ENCODE measurements around the gene FAM193A.
"Not testable (repeated sequence)": the region's sequence is repeated elsewhere in the genome, so short reads cannot be mapped to it uniquely, and the experiment has no call there.

Gene FAM193A

DNA sequence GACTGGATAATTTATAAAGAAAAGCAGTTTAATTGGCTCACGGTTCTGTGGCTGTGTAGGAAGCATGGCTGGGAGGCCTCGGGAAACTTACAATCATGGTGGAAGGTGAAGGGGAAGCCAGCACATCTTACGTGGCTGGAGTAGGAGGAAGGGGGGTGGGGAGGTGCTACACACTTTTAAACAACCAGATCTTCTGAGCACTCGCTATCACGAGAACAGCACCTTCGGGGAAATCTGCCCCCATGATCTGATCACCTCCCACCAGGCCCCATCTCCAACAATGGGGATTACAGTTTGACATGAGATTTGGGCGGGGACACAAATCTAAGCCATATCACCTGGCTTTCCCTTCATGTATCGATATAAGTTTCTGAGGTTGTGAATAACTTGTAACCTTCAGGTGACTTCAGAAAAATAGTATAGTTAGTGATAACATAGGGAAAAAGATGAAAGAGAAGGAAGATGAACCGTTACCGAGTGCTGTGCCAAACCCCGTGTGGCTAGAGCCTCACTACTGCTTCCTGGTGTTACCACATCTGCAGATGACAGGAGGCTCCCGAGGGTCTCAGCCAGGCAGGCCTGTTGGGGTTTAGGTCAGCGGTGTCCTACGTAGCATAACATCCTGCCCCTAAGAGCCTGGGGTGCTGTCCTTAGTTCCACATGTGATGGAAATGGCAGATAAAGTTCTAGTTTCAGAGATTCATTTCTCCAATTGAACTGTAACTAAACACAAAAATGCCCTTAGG, 116.1 kb downstream of the FAM193A start:
- DNase-seq, result no peak

DNA sequence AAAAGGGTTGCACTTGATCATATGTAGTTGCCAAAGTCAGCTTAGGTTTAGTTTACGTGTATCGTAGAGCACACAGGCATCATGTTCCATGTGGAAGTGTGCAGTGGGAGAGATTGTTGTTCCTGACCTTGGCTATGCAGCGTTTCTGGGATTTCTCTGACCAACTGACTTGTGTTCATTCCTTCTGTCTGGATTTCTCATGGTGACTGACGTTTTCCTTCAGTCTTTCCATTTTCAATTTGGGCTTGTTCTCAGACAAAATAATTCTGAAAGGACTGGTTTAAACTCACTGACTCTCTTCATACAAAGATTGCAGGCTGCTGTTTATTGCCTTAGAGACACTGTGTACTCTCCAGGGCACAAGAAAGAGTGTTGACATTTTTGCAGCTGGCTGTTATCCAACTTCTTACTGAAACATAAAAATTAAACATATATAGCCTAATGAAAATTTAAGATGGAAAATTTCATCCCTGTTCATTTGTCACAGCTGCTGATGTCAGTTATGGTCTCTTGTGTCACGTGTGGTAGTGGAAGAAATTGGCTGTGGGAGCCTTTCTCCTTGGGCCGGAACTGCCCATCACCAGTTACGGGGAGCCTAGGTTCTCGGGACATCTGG, 124.3 kb downstream of the FAM193A start:
- DNase-seq, result no peak

- no peak for DNase-seq
Observed at GRCh38 chr4:2662598-2662997, 126.2 kb downstream of the FAM193A start.

GRCh38 chr4:2663275-2663674, 126.8 kb downstream of the FAM193A start:
- no peak for DNase-seq

DNA sequence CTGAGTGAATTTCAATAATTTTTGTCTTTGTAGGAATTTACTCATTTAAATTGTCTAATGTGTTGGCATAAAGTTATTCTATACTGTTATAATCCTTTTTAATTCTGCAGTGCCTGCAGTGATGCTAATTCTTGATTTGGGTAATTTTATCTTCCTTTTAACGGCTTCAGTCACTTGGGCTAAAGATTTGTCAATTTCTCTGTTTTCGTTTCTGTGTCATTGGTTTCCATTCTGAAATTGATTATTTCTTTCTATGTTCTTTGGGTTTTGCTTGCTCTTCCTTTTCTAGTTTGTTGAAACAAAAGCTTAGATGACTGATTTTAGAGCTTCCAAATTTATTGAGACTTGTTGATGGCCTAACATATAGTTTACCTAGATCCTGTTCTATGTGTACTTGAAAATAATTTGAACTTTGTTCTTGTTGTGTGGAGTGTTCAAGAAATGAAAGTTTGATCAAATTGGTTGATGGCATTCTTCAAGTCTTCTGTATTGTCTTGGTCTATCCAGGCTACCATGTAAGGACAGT, 130.3 kb downstream of the FAM193A start:
- peak; percentile 24 for DNase-seq

DNA sequence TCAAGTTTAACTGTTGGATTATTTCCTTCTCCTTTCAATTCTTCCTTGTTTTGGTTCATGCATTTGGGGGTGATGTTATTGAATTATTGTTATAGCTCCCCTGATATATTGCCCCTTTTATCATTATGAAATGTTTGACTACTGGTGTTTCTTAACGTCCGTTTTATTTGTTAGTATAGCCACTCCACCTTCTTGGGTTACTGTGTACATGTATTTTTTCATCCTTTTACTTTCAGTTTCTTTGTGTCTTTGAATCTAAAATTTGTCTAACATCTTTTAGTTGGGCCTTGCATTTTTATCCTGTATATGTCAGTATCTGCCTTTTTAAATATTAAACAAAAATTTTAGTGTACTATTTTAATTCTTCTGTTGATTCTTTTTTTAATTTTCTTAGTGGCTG, 131.0 kb downstream of the FAM193A start:
- no peak for DNase-seq

- DNase-seq, result no peak
Observed at GRCh38 chr4:2671267-2671895, 134.9 kb downstream of the FAM193A start.

GRCh38 chr4:2672082-2672481, 135.6 kb downstream of the FAM193A start:
- no peak for DNase-seq

- no peak for DNase-seq
Observed at GRCh38 chr4:2672700-2673099, 136.3 kb downstream of the FAM193A start.

GRCh38 chr4:2673157-2673556, 136.7 kb downstream of the FAM193A start:
- no peak for DNase-seq

DNA sequence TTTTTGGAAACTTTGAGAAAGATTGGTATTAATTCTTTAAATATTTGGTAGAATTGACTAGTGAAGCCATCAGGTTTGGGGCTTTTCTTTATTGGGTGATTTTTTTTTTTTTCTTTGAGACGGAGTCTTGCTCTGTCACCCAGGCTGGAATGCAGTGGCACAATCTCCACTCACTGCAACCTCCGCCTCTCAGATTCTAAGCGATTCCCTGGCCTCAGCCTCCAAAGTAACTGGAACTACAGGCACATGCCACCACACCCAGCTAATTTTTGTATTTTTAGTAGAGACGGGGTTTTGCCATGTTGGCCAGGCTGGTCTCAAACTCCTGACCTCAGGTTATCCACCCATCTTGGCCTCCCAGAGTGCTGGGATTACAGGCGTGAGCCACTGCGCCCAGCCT, 143.3 kb downstream of the FAM193A start:
- not testable (repeated sequence) for DNase-seq

- no peak for DNase-seq
Observed at GRCh38 chr4:2684486-2684885, 148.0 kb downstream of the FAM193A start.

DNA sequence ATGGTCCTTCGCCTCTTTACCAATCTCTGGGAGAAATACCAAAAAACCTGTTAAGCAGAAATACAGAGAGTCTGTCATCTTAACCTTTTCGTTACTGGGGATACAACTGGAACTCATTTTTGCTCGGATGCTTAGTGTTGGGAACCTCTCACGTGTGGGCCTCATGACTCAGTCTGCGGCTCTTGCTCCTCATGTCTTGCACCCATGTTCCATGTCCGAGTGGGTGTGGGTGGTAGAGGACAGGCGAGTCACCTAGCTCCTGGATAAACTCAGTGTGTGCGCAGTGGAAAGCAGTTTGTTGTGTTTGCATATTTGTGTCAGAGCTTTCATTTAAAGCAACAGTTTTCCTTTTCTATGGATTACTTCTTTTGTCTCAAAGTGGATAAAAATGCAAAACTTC, 149.1 kb downstream of the FAM193A start:
- no peak for DNase-seq

- no peak for DNase-seq
Observed at GRCh38 chr4:2686379-2687265, 150.2 kb downstream of the FAM193A start.

DNA sequence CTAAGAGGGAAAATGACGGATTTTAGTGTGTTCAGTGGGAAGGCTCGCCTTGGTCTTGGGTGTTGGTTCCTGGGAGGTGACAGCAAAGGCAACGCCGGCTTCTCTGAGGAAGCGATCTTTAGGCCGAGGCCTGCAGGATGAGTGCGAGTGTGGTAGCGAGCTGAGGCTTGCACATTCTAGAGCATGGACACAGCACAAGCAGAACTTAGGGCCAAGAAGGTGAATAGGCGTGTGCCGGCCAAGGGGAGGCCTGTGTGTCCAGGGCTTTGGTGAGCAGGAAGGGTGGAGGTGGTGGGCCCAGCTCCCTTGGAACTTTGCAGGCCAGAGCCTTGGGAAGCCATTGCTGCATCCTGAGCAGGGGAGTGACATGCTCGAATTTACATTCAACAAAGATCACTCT, 151.8 kb downstream of the FAM193A start:
- no peak for DNase-seq

DNA sequence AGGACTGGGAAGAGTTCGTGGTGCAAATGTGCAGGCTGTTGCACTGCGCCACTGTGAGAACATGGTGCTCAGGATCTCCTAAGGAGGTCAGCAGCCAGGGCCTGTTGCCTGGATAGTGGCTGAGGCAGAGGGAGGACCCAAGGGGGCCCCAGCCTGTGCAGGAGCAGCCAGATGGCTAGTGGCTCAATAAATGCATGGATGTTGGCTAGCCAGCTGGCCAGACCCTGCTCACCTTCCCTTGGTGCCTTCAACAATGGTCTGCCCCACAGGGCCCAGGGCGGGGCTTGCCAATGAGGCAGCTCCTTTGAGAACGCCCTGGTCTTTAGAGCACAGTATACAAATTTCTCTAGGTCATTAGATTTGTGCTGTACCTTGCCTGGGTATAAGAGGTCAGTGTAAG, 152.2 kb downstream of the FAM193A start:
- DNase-seq, result no peak

GRCh38 chr4:2689114-2689513, 152.7 kb downstream of the FAM193A start:
- DNase-seq, result no peak

GRCh38 chr4:2689825-2690700, 153.6 kb downstream of the FAM193A start:
- DNase-seq, result peak; percentile 49

GRCh38 chr4:2691313-2691712, 154.9 kb downstream of the FAM193A start:
- no peak for DNase-seq

GRCh38 chr4:2691952-2692435, 155.5 kb downstream of the FAM193A start:
- peak; percentile 26 for DNase-seq

GRCh38 chr4:2694691-2695090, 158.2 kb downstream of the FAM193A start:
- DNase-seq, result no peak
